Neutrophil (primary cell): ENCODE data around the gene NDUFA8.
A peak's percentile ranks its signal among the peaks of the same experiment; 100 is the strongest.

ENCODE experiments used
- H3K27ac ChIP-seq: fragments of 200-600 bp; sonication (generic); 2 replicates; pipeline ENCODE4 v1.5.1; 2016; ENCODE audit warnings: mild to moderate bottlenecking, moderate library complexity
- H3K27me3 ChIP-seq: fragments of 200-600 bp; sonication (generic); 2 replicates; pipeline ENCODE4 v1.6.0; 2016; ENCODE audit warnings: mild to moderate bottlenecking
- H3K36me3 ChIP-seq: fragments of 200-600 bp; sonication (generic); 2 replicates; pipeline ENCODE4 v1.5.1; 2017
- H3K4me1 ChIP-seq, 2 experiments: fragments of 200-600 bp in 1 of 2; sonication (generic) in 1 of 2; 1 replicate in 1 of 2; 2 replicates in 1 of 2; pipeline versions ENCODE4 v1.5.1 to v1.6.1; 2013 to 2016; ENCODE audit warnings: low read depth in 1 of 2, low read length in 1 of 2, mild to moderate bottlenecking in 1 of 2, moderate library complexity in 1 of 2; ENCODE audit not compliant: control insufficient read depth in 1 of 2, insufficient read depth in 1 of 2
- H3K4me3 ChIP-seq, 2 experiments: fragments of 200-600 bp in 1 of 2; sonication (generic) in 1 of 2; 1 replicate in 1 of 2; 2 replicates in 1 of 2; pipeline ENCODE4 v1.5.1; 2013 to 2016; ENCODE audit warnings: low read depth in 1 of 2, low read length in 1 of 2, mild to moderate bottlenecking in 1 of 2, moderate library complexity in 1 of 2
- H3K9me3 ChIP-seq: fragments of 200-600 bp; sonication (generic); 2 replicates; pipeline ENCODE4 v1.5.1; 2016
- TF ChIP-seq, protein P1 (sequence below): fragments of 200-600 bp; sonication (generic); IDR thresholded peaks from 2 replicates; pipeline ENCODE4 v1.5.1; 2016; ENCODE audit warnings: antibody characterized with exemption

NDUFA8 gene

DNA sequence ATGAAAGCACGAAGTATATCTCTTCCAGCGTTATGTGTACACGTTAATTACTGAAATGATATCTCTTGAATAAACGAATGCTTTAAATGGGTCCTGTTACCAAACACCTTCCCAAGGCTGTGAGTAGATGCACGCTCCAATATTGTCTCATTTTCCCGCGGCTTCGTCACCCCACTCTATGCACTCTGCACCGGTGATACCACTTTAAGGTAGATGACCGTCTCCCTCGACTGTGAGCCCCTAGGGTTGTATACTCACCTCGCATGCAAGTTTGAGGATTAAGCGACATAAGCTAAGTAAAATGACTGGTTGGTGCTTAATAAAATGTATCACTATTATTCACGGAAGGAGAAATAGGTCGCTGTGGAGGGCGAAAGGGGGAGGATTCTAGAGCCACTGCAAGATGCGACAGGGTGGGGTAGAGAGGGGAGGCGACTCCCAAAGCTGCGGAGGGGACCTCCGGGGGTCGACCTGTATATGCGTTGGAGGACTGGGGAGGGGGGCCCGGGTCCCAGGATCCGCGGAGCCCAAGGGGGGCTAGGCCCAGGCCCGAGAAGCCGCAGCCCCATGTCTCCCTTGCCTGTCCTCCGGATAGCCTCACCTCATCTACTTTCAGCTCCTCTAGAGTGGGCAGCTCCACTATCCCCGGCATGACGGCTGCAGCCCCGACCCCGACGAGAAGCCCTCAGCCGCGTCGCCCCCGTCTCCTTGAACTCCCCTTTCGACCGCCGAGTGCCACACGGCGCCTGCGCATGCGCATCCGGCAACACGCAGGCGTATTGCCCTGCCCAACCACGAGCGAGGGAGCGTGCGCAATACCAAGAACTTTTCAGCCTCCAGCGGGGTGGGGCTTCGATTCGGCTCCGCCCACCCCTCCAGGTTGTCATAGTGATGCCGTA, at the start of gene NDUFA8, which contains the start of gene MORN5:
TSS of gene NDUFA8 (minus strand) at position 754 of the 899 bp plus-strand sequence. CDS start at position 652, 102 bp downstream.
TSS of gene MORN5 (plus strand) at position 883 of the 899 bp plus-strand sequence. CDS start 65 bp downstream, outside the sequence.
- peaks cover 6 to 11% of the 10 kb centered on the region in 2 experiments for H3K4me1 ChIP-seq
- TF ChIP-seq, protein P1, sequence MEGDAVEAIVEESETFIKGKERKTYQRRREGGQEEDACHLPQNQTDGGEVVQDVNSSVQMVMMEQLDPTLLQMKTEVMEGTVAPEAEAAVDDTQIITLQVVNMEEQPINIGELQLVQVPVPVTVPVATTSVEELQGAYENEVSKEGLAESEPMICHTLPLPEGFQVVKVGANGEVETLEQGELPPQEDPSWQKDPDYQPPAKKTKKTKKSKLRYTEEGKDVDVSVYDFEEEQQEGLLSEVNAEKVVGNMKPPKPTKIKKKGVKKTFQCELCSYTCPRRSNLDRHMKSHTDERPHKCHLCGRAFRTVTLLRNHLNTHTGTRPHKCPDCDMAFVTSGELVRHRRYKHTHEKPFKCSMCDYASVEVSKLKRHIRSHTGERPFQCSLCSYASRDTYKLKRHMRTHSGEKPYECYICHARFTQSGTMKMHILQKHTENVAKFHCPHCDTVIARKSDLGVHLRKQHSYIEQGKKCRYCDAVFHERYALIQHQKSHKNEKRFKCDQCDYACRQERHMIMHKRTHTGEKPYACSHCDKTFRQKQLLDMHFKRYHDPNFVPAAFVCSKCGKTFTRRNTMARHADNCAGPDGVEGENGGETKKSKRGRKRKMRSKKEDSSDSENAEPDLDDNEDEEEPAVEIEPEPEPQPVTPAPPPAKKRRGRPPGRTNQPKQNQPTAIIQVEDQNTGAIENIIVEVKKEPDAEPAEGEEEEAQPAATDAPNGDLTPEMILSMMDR: peak; percentile 27
- peaks cover 35% of the 10 kb centered on the region for H3K27me3 ChIP-seq
- H3K27ac ChIP-seq: no peak within 1 kb of the TSS
- H3K9me3 ChIP-seq: no peaks in the 10 kb centered on the region
- H3K4me3 ChIP-seq: peak within 1 kb of the TSS; percentile 72 to 77
- H3K36me3 ChIP-seq: no peaks in the 10 kb centered on the region

DNA sequence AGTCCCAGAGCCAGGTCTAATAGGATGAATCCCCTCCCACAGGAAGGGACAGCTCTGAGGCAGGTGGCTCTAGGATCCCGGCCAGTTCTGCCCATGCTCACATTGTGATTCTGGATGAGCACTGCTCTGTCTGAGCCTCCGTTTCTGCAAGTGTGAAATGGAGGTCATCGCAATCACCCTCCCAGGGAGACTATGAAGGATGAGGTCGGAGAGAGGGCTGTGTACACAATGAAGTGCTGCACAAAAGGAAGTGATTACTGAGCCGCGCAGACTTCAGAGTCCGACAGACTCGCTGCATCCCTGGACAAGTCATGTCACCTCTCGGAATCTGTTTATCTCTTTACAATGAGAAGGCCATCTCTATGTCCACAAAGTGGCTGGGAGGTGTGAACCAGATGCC, 47.5 kb upstream of the NDUFA8 start:
- Histone ChIP-seq H3K4me3 (no peak overlapping the region), H3K27ac (no peak overlapping the region), H3K27me3 (peaks cover 30% of the 10 kb centered on the region), H3K36me3 (no peaks in the 10 kb centered on the region), H3K4me1 (no peaks in the 10 kb centered on the region), H3K9me3 (no peaks in the 10 kb centered on the region)
- TF ChIP-seq, protein P1: no peak

DNA sequence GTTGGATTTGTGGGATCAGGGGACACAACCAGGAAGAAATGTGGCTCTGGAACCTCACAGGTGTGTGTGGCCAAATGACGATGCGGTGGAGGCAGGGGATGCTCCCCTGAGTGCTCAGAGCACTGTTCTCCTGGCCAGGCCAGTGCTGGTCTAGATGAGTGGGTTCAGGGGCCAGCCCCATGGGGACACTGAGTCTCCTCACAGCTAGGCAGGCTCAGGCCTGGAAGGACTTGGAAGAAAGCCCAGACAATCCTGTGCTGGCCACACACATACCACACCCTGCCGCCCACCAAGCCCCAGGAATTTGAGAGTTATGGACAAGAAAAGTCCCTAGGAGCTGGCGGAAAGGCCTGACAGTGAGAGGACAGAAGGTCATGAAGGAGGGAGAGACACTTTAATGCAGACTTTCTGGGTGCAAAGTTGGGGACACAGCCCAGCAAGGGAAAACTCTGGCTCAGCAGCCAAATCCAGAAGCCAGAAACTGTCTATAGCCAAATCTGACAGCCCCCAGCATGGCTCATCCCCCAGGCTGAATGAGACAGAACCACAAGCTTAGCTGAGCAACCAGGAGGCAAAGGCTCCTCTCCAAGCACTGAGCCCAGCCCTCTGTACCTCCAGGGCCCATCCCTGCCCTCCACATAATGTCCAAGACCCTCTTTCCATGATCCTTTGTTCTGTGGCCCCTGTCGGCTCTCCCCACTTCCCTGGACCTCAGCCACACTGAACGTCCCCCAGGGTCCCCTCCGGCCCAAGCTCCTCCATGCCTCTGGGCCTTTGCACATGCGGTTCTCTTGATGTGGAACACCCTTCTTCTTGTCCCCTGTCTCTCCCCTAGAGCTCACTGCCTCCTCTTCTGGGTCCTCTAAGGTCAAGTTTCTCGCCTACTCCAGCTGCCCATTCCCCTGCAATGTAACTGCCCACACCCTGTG, 46.8 kb upstream of the NDUFA8 start:
- no peak overlapping the region for H3K4me3 ChIP-seq
- H3K27me3 ChIP-seq: peaks cover 23% of the 10 kb centered on the region
- no peaks in the 10 kb centered on the region for H3K4me1 ChIP-seq
- H3K27ac ChIP-seq: no peak overlapping the region
- no peaks in the 10 kb centered on the region for H3K9me3 ChIP-seq
- no peaks in the 10 kb centered on the region for H3K36me3 ChIP-seq
- TF ChIP-seq, protein P1: no peak

DNA sequence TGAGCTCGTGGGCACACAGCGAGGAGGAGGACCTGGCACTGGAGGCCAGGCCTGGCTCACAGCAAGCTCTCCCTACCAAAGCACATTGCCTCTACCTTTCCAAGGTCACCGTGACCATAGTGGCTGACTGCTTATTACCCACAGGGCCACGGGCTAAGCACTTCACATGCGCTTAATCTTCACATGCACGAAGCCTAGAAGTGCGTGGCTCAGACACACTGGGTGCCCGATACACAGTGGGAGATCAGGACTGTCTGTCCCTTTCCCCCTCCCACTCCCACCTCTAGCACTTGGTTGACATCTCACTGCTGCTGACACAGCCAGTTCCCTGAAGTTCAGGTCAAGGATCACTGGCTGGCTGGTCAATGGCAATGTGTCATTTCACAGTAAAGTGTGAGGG, 45.6 kb upstream of the NDUFA8 start:
- no peaks in the 10 kb centered on the region for H3K4me1 ChIP-seq
- H3K4me3 ChIP-seq: no peak overlapping the region
- H3K36me3 ChIP-seq: no peaks in the 10 kb centered on the region
- no peaks in the 10 kb centered on the region for H3K9me3 ChIP-seq
- TF ChIP-seq, protein P1: no peak
- peaks cover 11% of the 10 kb centered on the region for H3K27me3 ChIP-seq
- no peak overlapping the region for H3K27ac ChIP-seq

DNA sequence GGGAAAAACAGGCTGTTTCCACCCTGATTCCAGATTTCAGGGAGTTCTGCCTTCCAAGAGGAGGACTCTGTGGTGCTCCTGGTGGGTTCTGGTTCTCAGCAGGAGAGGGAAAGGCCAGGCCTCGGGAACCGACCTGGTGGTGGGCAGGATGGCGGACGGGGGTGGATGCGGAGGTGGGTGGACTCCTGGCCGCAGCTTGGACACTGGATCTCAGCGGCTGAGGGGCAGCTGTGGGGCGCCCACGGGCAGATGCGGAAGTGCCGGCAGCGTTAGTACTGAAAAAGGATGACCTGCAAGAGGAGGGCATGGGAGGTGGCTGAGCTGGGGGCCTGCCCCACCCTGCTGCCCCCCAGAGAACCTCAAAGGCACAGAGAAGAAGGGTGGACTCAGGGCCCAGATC, 44.9 kb upstream of the NDUFA8 start:
- Histone ChIP-seq H3K27me3 (peaks cover 9% of the 10 kb centered on the region), H3K4me3 (no peak overlapping the region), H3K4me1 (no peaks in the 10 kb centered on the region), H3K27ac (no peak overlapping the region), H3K9me3 (no peaks in the 10 kb centered on the region), H3K36me3 (no peaks in the 10 kb centered on the region)
- TF ChIP-seq, protein P1: no peak
